Tibial nerve (tissue), 4 donors: ENCODE measurements around the gene MMP19. TPM values are rescaled to one million over a fixed set of nuclear protein-coding genes. Genes with fewer than 3 reads are reported as not detected.

Experiments
- DNase-seq, 2 donors: peaks; one replicate each; pipeline ENCODE4 v3.0.0-alpha.2; 2019; ENCODE audit warnings: low spot score in 2 of 2
- H3K27ac ChIP-seq, 4 donors: fragments of 200-600 bp; sonication (generic) in 3 of 4; one replicate each; pipeline ENCODE4 v1.5.1; 2017 to 2019; ENCODE audit warnings: mild to moderate bottlenecking in 1 of 4
- H3K27me3 ChIP-seq, 2 donors: fragments of 200-600 bp; sonication (generic) in 1 of 2; one replicate each; pipeline versions ENCODE4 v1.5.1 to v1.6.0; 2017 to 2019
- H3K36me3 ChIP-seq, 3 donors: fragments of 200-600 bp; sonication (generic); one replicate each; pipeline ENCODE4 v1.5.1; 2018 to 2019
- H3K4me1 ChIP-seq, 4 donors: fragments of 200-600 bp; sonication (generic) in 3 of 4; one replicate each; pipeline ENCODE4 v1.5.1; 2017 to 2019
- H3K4me3 ChIP-seq, 4 donors: fragments of 200-600 bp; sonication (generic) in 3 of 4; one replicate each; pipeline ENCODE4 v1.5.1; 2017 to 2019; ENCODE audit warnings: mild to moderate bottlenecking in 1 of 4, moderate library complexity in 1 of 4
- H3K9me3 ChIP-seq, 4 donors: fragments of 200-600 bp; sonication (generic) in 3 of 4; one replicate each; pipeline ENCODE4 v1.5.1; 2017 to 2019
- CTCF ChIP-seq, 5 experiments: fragments of 200-600 bp in 3 of 5; fragments of 450-650 bp in 2 of 5; sonication (generic) in 3 of 5; IDR thresholded peaks; one replicate each; pipeline ENCODE4 v1.5.1; 2016 to 2019; ENCODE audit warnings: antibody characterized with exemption in 5 of 5, mild to moderate bottlenecking in 3 of 5, moderate library complexity in 2 of 5
- EP300 ChIP-seq, 2 donors: sonication (generic); formaldehyde crosslinking; IDR thresholded peaks; one replicate each; pipeline ENCODE4 v1.6.1; 2017; ENCODE audit warnings: antibody characterized with exemption in 2 of 2, mild to moderate bottlenecking in 1 of 2
- POLR2A ChIP-seq, 2 donors: fragments of 450-650 bp; IDR thresholded peaks; one replicate each; pipeline ENCODE4 v1.6.1; 2017; ENCODE audit warnings: antibody characterized with exemption in 2 of 2, mild to moderate bottlenecking in 2 of 2, moderate library complexity in 2 of 2
- WGBS, 2 donors: methylation state at CpG; one replicate each; pipeline ENCODE4 v1.1.5; 2018; 5-methylcytosine and 5-hydroxymethylcytosine counted together
- total RNA-seq, 4 donors: library from RNA; depleted of rRNA; stranded (reverse); fragments of >200 nt; gene quantifications; one replicate each; pipeline ENCODE4 v1.1.0, GENCODE V29; 2016

MMP19 gene
- total RNA-seq, 4 donors from 2014 or later: 3.1 to 35.1 (median 5.6) TPM

GRCh38 chr12:55828357-55828756 is 14.4 kb downstream of the MMP19 start:
- Histone ChIP-seq H3K27ac (peak overlapping the region in 3 of 4 donors; percentile 92 to 99 (median 99)), H3K27me3 (no peaks in the 10 kb centered on the region), H3K9me3 (no peaks in the 10 kb centered on the region), H3K4me3 (peak overlapping the region in 1 of 4 donors; percentile 87), H3K4me1 (peaks cover 0 to 72% (median 42%) of the 10 kb centered on the region in 4 donors), H3K36me3 (peaks cover 0 to 31% (median 0%) of the 10 kb centered on the region in 3 donors)
- WGBS, 2 donors: 82 to 87% methylated on average over 5 of the region's 5 CpGs
- DNase-seq: no peak
- no peak for TF ChIP-seq EP300 (IDR thresholded peaks at IDR 0.05)
- TF ChIP-seq POLR2A (IDR thresholded peaks at IDR 0.05): no peak
- TF ChIP-seq CTCF (IDR thresholded peaks at IDR 0.05): no peak

GRCh38 chr12:55827806-55828205 is 14.9 kb downstream of the MMP19 start:
- 89 to 91% methylated on average over 15 of the region's 15 CpGs for WGBS, 2 donors
- peak overlapping the region in 1 of 4 donors; percentile 34 for H3K27ac ChIP-seq

GRCh38 chr12:55824726-55825125 is 18.0 kb downstream of the MMP19 start:
- Histone ChIP-seq H3K4me1 (peaks cover 0 to 50% (median 23%) of the 10 kb centered on the region in 4 donors), H3K27me3 (no peaks in the 10 kb centered on the region), H3K36me3 (peaks cover 0 to 60% (median 18%) of the 10 kb centered on the region in 3 donors), H3K9me3 (no peaks in the 10 kb centered on the region), H3K27ac (no peak overlapping the region), H3K4me3 (no peak overlapping the region)
- TF ChIP-seq EP300 (IDR thresholded peaks at IDR 0.05) (no peak), CTCF (IDR thresholded peaks at IDR 0.05) (no peak)
- DNase-seq: no peak
- 63 to 81% methylated on average over 5 of the region's 5 CpGs for WGBS, 2 donors

More at GRCh38 chr12:55827806-55828205, 14.9 kb downstream of the MMP19 start:
- no peak for DNase-seq
- no peaks in the 10 kb centered on the region for H3K9me3 ChIP-seq
- H3K27me3 ChIP-seq: no peaks in the 10 kb centered on the region
- H3K36me3 ChIP-seq: peaks cover 0 to 31% (median 0%) of the 10 kb centered on the region in 3 donors
- no peak overlapping the region for H3K4me3 ChIP-seq
- peaks cover 0 to 66% (median 39%) of the 10 kb centered on the region in 4 donors for H3K4me1 ChIP-seq
- TF ChIP-seq CTCF (IDR thresholded peaks at IDR 0.05) (no peak), POLR2A (IDR thresholded peaks at IDR 0.05) (no peak), EP300 (IDR thresholded peaks at IDR 0.05) (no peak)

- peaks cover 0 to 55% (median 24%) of the 10 kb centered on the region in 4 donors for H3K4me1 ChIP-seq
- no peak for TF ChIP-seq EP300 (IDR thresholded peaks at IDR 0.05)
- no peak for TF ChIP-seq POLR2A (IDR thresholded peaks at IDR 0.05)
- no peak for TF ChIP-seq CTCF (IDR thresholded peaks at IDR 0.05)
- no peaks in the 10 kb centered on the region for H3K9me3 ChIP-seq
- peaks cover 0 to 67% (median 18%) of the 10 kb centered on the region in 3 donors for H3K36me3 ChIP-seq
- H3K27me3 ChIP-seq: peaks cover 0 to 3% of the 10 kb centered on the region in 2 donors
- H3K4me3 ChIP-seq: no peak overlapping the region
- no peak for DNase-seq
- 87 to 88% methylated on average over 4 of the region's 4 CpGs for WGBS, 2 donors
- H3K27ac ChIP-seq: no peak overlapping the region
Measured at GRCh38 chr12:55823419-55823818, 19.3 kb downstream of the MMP19 start.

- Histone ChIP-seq H3K27me3 (peaks cover 0 to 3% of the 10 kb centered on the region in 2 donors), H3K27ac (no peak overlapping the region), H3K4me1 (peaks cover 0 to 46% (median 13%) of the 10 kb centered on the region in 4 donors), H3K4me3 (no peak overlapping the region), H3K9me3 (no peaks in the 10 kb centered on the region), H3K36me3 (peaks cover 0 to 56% (median 18%) of the 10 kb centered on the region in 3 donors)
- no peak for TF ChIP-seq CTCF (IDR thresholded peaks at IDR 0.05)
- TF ChIP-seq EP300 (IDR thresholded peaks at IDR 0.05): no peak
- no peak for TF ChIP-seq POLR2A (IDR thresholded peaks at IDR 0.05)
- 50 to 53% methylated on average over 6 of the region's 6 CpGs for WGBS, 2 donors
- DNase-seq: no peak
Measured at GRCh38 chr12:55822228-55822627, 20.5 kb downstream of the MMP19 start.
